Activated CD4-positive, alpha-beta T cell treated with anti-CD3 and anti-CD28 coated beads, Interleukin-2, amount 50 U/mL, for 1 hour (primary cell): ENCODE data around the gene FOXP1.

ENCODE experiments used
- DNase-seq: peaks from one replicate; pipeline ENCODE4 v3.0.0-alpha.2; 2020

FOXP1 gene

DNA sequence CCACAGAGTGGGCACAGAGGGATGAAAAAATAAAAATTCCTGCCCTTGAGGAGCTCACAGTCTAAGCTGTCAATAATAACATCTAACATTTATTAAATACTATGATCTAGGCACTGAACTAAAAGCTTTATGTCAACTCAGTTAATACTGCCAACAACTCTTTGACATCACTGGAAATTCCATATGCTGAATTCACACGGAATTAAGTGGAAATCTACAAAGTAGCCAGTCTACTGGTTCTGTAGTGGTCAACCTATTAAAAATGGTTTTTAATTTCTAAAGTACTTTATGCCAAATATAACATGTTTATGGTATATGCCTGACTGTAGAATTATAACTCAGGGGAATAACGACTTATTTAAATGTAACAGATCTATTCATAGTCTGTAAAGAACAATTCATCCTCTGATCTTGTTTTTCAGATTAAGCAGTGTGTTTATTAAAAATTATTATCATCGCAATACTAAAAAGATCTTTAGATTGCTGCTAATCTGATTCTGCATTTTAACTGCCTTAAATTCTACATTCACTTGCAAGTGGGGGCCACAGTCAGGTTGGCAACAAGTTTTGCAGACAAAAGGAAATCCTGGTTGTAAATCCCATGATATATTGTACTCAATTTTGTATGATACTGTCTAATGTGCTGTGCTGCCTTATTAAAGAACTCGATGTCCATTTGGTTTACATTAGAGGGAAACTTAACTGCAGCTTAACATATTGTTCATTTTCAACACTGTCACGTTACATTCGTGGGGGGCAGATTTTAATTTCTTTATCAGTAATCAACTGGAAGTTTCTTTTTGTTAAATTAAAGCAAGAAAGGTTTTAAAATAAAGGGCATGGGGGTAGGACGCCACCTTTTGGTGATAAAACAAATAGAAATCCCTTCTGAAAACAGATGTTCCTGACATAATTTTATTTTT is 2.6 kb upstream of the FOXP1 start:
- no peak for DNase-seq

DNA sequence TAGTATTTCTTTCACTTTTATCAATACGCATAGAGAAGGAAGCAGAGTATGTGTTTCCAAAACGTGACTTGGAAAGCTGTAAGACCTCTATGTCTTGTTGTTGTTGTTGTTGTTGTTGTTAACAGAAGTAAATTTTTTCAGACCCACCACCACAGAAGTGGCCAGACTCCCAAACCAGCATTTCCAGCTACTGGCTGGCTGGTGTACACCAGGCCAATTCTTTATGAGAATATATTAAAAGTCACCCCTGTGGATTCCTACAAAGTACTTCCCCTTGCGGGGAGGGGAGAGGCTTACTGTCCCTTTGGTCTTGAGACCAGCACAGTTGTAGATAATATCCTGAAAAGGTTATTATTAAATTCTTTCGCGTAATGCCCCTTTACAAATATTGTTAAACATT is 1.6 kb upstream of the FOXP1 start:
- DNase-seq: no peak

GRCh38 chr3:71584394-71585011 is 975 bp upstream of the FOXP1 start:
- peak; percentile 10 for DNase-seq

GRCh38 chr3:71582612-71583565 is 639 bp downstream of the FOXP1 start:
- DNase-seq: peak; percentile 59

DNA sequence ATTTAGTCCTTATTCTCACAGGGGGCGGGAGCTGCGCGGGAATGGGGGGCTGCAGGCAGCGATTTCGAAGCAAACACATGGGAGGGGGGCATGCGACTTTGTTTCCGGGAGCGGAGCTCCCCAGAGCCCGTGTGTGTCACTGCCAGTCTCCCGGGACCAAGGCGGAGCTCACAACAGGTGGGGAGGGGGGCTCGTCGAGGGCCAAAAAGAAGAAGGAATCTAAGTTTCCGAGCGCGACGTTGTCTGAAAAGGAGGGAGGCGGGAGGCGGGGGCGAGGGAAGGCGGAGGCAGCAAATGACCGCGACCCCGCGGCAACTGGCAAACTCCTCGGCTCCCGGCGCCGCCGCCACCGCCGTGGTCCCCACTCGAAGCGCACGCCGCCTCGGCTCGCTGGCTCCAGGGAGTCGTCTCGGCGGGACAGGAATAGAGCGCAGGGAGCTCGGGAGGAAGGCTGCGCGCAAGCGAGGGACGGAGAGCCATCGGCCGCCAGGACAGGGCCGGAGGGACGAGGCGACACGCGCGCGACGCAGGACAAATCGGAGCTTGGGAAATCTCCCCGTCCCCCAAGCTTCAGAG is 1.4 kb downstream of the FOXP1 start:
- peak; percentile 31 for DNase-seq

DNA sequence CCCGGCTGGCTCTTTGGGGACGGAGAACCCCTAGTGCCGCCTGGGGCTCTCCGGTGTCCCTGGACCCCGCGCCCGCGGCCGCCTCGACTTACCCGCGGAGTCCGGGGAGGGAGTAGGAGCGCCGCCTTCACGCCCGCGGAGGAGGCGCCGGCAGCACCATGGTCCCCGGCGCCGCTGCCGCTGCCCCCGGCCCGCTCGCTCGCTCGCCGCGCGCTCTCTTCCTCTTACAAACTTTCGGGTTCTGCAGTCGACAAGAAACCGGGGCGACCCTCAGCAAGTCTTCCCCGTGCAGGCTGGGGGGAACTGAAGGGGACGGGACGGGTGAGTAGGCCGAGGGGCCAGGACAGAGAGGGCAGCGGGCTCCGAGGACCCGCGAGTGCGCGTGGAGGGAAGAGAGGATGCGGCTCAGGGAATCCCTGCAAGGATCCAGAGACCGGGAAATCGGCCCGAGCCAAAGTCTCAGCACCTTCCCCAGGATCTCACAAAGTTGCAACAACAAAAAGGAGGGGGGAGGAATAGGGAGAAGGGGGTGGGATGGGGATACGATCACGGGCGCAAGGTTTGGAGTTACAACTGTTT is 2.0 kb downstream of the FOXP1 start:
- DNase-seq: peak; percentile 29

- DNase-seq: no peak
Measured at GRCh38 chr3:71580636-71581456, 2.7 kb downstream of the FOXP1 start.

GRCh38 chr3:71579935-71580406 is 3.6 kb downstream of the FOXP1 start:
- DNase-seq: no peak

DNA sequence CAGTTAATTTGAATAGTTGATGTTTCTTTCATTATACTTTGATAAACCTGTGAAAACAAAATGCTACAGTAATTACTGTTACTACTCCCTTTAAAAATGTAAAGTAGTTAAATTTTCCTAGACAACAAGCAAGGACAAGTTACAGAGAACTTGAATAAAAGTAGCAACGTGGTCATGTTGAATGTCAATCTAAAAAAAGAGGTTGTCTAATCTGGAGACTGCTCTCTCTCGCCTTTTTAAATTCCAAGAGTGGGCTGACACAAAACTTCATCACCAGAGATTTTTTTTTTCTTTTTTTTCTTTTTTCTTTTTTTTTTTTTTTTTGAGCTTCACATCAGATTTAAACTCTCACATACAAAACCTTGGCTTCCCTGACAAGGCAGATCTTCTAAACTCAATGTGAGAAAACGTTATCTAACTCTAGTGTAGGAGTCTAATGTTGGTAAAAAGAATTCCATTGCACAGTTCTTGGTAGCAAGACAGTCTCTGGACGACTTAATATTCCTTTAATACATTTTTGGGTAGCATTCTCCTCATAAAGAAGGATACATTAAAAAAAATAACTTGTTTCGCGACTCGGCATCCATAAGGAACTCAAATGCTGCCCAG is 4.1 kb downstream of the FOXP1 start:
- DNase-seq: no peak

- DNase-seq: no peak
Measured at GRCh38 chr3:71578054-71578751, 5.3 kb downstream of the FOXP1 start.

GRCh38 chr3:71577011-71577410 is 6.5 kb downstream of the FOXP1 start:
- no peak for DNase-seq

GRCh38 chr3:71575433-71575832 is 8.1 kb downstream of the FOXP1 start:
- DNase-seq: no peak

DNA sequence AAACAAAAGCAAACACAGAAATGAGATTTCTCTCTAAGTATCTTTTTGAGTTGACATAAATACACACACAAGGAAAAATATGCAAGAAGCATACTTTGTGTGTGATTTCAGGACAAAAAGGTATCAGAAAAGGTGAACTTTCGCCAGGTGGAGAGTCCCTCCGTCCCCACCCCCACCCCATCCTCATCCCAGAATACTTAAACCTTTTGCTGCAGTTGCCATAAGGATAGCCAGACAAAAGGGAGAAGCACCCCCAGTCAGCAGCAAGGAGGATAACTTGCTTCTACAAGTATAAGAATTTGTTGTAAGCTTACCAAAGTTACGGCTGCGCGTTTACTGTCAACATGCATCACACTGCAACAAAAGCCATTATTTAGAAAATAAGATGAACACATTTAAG is 10.3 kb downstream of the FOXP1 start:
- no peak for DNase-seq

DNA sequence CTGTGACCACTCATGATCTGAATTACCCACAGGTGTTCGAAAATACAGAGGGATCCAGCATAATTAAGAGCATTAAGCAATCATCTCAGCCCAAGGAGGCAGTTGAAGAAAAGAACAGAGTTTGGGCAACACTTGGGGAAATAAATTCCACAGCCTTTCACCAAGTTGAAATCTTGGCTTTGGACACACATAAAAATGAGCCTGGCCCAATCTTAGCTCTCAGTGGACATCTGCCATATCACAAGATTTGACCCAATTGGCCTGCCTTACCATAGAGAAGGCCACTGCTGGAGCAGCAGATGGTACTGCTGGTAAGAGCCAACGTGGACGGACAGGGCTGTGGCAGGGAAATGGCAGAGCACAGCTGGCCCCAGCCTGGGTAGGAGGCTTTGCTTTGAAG is 13.0 kb downstream of the FOXP1 start:
- no peak for DNase-seq

DNA sequence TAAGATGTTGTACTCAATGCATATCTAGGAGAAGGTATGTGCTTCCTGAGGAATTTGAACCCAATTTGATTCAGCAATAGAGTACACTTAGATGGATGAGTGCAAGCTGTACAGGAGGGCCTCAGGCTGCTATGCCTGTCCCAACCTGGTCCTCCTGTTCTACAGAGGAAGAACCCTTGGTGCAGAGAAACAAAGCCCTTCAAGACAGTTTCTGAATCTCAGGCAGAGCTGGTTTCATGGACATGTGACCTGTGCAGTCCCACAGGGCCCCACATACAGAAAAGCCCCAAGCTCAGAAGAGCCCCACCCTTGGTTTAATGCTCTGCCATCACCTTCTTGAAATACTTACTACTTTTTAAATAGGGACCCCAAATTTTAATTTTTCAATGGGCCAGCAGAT is 15.3 kb downstream of the FOXP1 start:
- DNase-seq: no peak

DNA sequence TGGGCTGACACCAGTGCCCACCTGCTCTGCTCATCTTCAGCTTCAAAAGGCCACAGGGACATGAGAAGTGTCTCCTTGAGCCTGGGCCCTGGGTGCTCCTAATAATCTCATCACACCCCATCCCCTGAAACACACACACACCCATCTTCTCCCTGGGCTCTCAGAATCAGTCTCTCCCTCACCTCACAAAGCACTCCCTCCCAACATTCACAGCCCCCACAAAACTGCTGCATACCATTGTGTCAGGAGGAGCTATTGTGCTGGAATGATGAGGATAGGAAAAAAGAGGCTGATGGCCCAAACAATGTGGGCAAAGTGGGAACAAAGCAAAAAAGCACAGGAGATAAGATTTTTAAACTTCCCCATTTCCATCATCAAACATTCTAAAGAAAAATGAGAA is 16.8 kb downstream of the FOXP1 start:
- no peak for DNase-seq

- DNase-seq: no peak
Measured at GRCh38 chr3:71565976-71566375, 17.6 kb downstream of the FOXP1 start.

DNA sequence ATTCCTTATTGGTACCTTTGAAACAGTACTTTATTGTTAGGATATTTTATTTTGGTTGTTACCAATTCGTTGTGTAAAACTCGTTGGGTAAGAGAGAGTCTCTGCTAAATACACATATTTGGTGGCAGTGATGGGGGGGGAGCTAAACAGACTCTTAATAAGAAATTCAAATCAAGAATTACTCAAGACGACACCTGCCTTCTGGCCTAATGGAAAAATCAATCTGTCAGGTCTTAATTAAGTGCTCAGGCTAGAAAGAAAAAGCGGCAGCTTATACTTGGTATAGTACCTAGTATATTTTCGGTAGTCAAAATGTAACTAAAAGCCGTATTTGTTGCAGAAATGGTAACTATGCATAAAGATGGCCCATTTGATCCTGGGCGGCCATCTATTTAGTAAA is 18.2 kb downstream of the FOXP1 start:
- DNase-seq: no peak

DNA sequence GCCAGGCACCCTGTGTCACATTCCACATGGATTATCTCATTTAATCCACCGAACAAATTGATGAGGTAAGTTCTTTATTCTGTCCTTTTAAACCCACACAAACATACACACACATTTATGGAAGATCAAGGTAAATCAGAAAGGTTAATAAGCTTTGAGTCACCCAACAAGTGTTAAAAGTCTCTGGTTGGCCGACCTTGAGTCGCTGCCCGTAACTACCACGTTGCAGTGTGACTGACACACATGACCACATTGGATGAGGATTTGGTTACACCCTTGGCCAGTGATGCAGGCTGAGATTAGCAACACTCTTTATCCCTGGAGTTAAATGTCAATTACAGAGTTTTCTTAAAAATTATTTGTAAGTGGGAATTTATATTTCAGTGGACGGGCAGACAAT is 19.2 kb downstream of the FOXP1 start:
- no peak for DNase-seq

DNA sequence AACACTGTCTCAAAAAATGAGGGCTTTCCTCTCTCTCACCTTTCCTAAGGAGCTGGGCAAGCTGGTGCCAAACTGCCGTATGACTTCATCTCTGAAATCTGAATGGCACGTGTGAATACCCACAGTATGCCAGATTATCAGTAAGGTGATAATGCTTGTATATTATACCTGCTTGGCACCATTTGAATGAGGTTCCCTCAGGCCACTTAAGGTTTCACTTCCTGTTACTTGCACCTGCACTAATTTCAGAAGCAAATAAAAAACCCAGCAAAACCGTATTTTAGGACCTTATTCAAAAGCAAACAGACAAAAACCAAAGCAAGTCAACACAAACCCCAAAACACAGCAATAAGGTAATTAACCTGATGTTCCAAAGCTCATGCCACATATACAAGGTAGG is 19.7 kb downstream of the FOXP1 start:
- no peak for DNase-seq
